Skeletal muscle satellite cell (primary cell): ENCODE data around the gene XRN2.
A peak's percentile ranks its signal among the peaks of the same experiment; 100 is the strongest.
"Not testable (repeated sequence)": the region's sequence is repeated elsewhere in the genome, so short reads cannot be mapped to it uniquely, and the experiment has no call there.

ENCODE experiments used
- H3K27me3 ChIP-seq: 2 replicates; pipeline ENCODE4 v1.7.0; 2013; ENCODE audit warnings: low read length; ENCODE audit not compliant: control insufficient read depth, insufficient read depth
- H3K36me3 ChIP-seq: 2 replicates; pipeline ENCODE4 v1.7.0; 2013; ENCODE audit warnings: mild to moderate bottlenecking, control low read depth, low read length; ENCODE audit not compliant: insufficient read depth
- H3K4me1 ChIP-seq: 2 replicates; pipeline ENCODE4 v1.7.0; 2013; ENCODE audit warnings: low read length; ENCODE audit not compliant: control insufficient read depth, insufficient read depth
- H3K4me2 ChIP-seq: 2 replicates; pipeline ENCODE4 v1.7.0; 2013; ENCODE audit warnings: mild to moderate bottlenecking, low read length
- H3K4me3 ChIP-seq: 2 replicates; pipeline ENCODE4 v1.7.0; 2013; ENCODE audit warnings: low read length
- H3K9ac ChIP-seq: 2 replicates; pipeline ENCODE4 v1.7.0; 2013; ENCODE audit warnings: mild to moderate bottlenecking, low read depth, low read length, moderate library complexity
- H3K9me3 ChIP-seq: replicated peaks from 2 replicates; pipeline ENCODE4 v1.7.0; 2013; ENCODE audit warnings: mild to moderate bottlenecking, control low read depth, low read length

The XRN2 gene

DNA sequence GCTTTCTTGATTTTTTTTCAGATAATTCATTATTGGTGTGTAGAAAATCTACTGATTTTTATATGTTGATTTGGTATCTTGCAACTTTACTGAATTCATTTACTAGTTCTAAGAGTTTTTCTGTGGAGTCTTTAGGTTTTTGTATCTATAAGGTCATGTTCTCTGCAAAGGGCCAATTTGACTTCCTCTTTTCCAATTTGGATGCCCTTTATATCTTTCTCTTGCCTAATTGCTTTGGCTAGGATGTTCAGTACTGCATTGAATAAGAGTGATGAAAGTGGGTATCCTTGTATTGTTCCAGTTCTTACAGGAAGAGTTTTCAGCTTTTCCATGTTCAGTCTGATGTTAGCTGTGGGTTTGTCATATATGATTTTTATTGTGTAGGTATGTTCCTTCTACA is 108.6 kb downstream of the XRN2 start:
- no peaks in the 10 kb centered on the region for H3K36me3 ChIP-seq
- no peak overlapping the region for H3K9ac ChIP-seq
- H3K27me3 ChIP-seq = peaks cover 39% of the 10 kb centered on the region
- H3K4me2 ChIP-seq = no peak overlapping the region
- H3K4me3 ChIP-seq = no peak overlapping the region
- H3K4me1 ChIP-seq = no peaks in the 10 kb centered on the region
- no peaks in the 10 kb centered on the region for H3K9me3 ChIP-seq

DNA sequence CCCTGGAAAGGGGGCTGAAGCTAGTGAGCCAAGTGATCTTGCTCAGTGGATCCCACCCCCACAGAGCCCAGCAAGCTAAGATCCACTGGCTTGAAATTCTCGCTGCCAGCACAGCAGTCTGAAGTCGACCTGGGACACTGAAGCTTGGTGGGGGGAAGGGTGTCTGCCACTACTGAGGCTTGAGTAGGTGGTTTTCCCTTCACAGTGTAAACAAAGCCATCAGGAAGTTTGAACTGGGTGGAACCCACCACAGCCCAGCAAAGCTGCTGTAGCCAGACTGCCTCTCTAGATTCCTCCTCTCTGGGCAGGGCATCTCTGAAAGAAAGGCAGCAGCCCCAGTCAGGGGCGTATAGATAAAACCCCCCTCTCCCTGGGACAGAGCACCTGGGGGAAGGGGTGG is 110.9 kb downstream of the XRN2 start:
- not testable (repeated sequence) for H3K36me3 ChIP-seq, H3K4me1 ChIP-seq, H3K9me3 ChIP-seq, H3K9ac ChIP-seq, H3K4me2 ChIP-seq, H3K4me3 ChIP-seq
- H3K27me3 ChIP-seq = peaks cover 28% of the 10 kb centered on the region

DNA sequence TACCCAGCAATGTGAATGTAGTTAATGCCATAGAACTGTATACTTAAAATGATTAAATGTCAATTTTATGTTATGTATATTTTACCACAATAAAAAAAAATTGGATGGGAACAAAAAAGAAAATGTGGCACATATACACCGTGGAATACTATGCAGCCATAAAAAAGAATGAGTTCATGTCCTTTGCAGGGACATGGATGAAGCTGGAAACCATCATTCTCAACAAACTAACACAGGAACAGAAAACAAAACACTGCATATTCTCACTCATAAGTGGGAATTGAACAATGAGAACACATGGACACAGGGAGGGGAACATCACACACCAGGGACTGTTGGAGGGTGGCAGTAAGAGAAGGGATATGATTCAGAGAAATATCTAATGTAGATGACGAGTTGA is 116.0 kb downstream of the XRN2 start:
- H3K4me2 ChIP-seq, H3K4me1 ChIP-seq, H3K9me3 ChIP-seq, H3K36me3 ChIP-seq, H3K4me3 ChIP-seq, H3K9ac ChIP-seq: not testable (repeated sequence)
- peaks cover 10% of the 10 kb centered on the region for H3K27me3 ChIP-seq

DNA sequence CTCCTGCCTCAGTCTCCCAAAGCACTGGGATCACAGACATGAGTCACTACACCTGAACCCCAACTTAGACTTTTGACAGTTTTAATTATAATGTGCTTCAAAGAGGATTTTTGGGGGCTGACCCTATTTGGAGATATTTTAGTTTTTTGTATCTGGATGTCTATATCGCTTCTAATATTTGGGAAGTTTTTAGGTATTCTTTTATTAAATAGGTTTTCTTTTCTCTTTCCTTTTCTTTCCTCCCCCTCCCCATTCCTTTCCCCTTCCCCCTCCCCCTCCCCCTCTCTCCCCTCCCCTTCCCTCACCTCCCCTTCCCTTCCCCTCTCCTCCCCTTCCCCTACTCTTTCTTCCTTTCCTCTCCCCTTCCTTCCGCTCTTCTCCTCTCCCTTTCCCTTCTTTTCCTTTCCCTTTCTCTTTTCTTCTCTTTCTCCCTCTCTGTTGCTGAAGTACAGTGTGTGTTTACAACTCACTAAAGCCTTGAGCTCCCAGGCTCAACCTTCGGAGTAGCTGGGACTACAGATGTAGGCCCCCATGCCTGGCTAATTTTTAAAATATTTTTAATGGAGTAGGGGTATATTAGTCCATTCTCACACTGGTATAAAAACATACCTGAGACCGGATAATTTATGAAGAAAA is 118.6 kb downstream of the XRN2 start:
- no peaks in the 10 kb centered on the region for H3K4me1 ChIP-seq
- peaks cover 7% of the 10 kb centered on the region for H3K9me3 ChIP-seq
- no peak overlapping the region for H3K4me3 ChIP-seq
- H3K4me2 ChIP-seq = no peak overlapping the region
- no peak overlapping the region for H3K9ac ChIP-seq
- peaks cover 3% of the 10 kb centered on the region for H3K27me3 ChIP-seq
- no peaks in the 10 kb centered on the region for H3K36me3 ChIP-seq

DNA sequence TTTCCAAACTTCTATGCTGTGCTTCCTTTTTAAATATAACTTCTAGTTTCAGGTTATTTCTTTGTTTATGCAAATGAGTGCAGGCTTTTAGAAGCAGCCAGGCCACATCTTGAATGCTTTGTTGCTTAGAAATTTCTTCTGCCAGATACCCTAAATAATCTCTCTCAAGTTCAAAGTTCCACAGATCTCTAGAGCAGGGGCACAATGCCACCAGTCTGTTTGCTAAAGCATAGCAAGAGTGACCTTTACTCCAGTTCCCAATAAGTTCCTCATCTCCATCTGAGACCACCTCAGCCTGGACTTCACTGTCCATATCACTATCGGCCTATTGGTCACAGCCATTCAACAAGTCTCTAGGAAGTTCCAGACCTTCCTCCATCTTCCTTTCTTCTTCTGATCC is 120.6 kb downstream of the XRN2 start:
- H3K9ac ChIP-seq, H3K27me3 ChIP-seq, H3K4me1 ChIP-seq, H3K4me3 ChIP-seq, H3K9me3 ChIP-seq, H3K36me3 ChIP-seq, H3K4me2 ChIP-seq: not testable (repeated sequence)

DNA sequence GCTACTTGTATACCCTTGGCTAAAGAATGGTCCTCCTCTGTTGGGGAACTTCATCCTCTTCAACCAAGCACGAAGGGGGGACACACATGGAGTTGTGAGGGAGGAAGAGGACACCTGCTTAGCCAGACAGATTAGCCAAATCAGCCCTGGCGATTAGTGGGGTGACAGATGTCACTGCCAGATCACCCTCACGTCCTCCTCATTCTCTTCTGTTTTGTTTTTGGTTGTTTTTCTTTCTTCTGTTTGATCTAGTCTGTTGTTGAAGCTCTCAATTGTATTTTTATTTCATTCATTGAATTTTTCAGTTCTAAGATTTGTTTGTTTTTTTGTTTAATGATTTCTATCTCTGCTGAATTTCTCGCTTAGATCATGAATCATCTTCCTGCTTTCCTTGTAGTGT is 121.7 kb downstream of the XRN2 start:
- no peak overlapping the region for H3K4me2 ChIP-seq
- H3K4me3 ChIP-seq = no peak overlapping the region
- H3K4me1 ChIP-seq = no peaks in the 10 kb centered on the region
- peaks cover 8% of the 10 kb centered on the region for H3K27me3 ChIP-seq
- H3K9ac ChIP-seq = no peak overlapping the region
- peaks cover 7% of the 10 kb centered on the region for H3K9me3 ChIP-seq
- no peaks in the 10 kb centered on the region for H3K36me3 ChIP-seq

DNA sequence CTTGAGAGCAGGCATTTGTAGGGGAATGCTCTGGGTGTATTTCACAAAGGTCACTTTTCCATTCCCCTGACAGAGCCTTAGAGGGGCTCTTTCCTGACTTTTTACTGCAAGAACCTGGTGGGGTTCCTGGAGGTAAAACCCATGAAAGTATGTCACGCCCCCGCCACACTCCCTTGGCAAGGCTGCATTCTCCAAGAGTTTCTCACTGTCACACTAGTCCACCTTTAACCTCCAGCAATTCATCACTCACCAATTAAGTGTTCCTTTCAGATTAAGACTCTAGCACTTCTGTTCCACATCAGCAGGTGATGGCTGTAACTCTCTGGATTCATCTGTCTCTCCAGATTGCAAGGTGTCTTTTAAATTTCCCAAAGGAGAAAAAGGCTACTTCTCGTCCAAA is 126.9 kb downstream of the XRN2 start:
- peaks cover 10% of the 10 kb centered on the region for H3K27me3 ChIP-seq
- no peak overlapping the region for H3K4me2 ChIP-seq
- no peak overlapping the region for H3K9ac ChIP-seq
- no peaks in the 10 kb centered on the region for H3K36me3 ChIP-seq
- H3K4me3 ChIP-seq = no peak overlapping the region
- no peaks in the 10 kb centered on the region for H3K9me3 ChIP-seq
- peaks cover 7% of the 10 kb centered on the region for H3K4me1 ChIP-seq

DNA sequence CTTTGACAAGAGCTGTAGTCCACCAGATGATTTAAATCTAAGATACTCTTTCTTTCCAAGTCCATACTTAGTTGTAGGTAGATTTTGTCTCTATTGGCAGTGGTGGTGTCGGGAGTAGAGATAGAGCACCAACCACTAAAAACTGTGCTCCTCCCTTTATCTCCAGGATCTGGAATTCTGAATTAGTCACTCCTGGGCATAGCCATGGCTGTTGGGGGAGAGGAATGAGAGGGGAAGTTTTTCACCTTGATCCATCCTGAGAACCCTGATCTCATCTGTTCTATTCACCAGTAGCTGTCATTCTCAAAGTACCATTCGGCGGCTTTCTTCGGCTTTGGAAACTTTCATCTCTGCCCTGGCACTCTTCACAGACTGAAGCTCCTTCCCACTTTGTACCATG is 129.8 kb downstream of the XRN2 start:
- Histone ChIP-seq H3K4me3 (no peak overlapping the region), H3K4me1 (peaks cover 33% of the 10 kb centered on the region), H3K36me3 (no peaks in the 10 kb centered on the region), H3K4me2 (no peak overlapping the region), H3K27me3 (peaks cover 6% of the 10 kb centered on the region), H3K9ac (no peak overlapping the region), H3K9me3 (no peaks in the 10 kb centered on the region)

DNA sequence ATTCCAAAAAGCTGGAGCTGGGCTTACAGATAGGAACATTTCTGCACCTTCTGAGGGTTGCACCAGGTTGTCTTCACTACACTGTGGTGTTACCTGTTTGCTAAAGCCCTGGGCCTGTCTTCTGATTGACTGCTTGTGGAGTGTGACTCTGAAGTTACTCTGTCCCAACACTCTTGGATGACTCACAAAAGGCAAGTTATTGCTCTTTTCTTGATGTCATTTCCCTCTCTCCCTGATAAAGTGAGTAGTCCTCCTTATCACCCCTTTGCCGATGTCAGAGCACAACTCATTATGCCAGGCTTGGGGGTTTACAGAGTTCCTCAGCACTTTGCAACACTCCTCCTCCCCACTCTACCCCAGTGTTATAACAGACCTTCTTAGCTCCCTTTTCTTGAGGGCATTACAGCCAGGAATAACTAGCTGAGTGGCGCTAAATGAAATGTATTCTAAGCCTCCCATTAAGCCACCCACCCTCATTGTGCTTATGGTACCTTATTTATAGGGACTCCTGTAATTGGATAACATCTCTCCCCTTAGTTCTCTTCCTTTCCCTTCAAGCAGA is 130.3 kb downstream of the XRN2 start:
- H3K9me3 ChIP-seq = no peaks in the 10 kb centered on the region
- peaks cover 6% of the 10 kb centered on the region for H3K27me3 ChIP-seq
- no peak overlapping the region for H3K4me2 ChIP-seq
- H3K4me1 ChIP-seq = peaks cover 33% of the 10 kb centered on the region
- H3K36me3 ChIP-seq = no peaks in the 10 kb centered on the region
- H3K9ac ChIP-seq = no peak overlapping the region
- no peak overlapping the region for H3K4me3 ChIP-seq

DNA sequence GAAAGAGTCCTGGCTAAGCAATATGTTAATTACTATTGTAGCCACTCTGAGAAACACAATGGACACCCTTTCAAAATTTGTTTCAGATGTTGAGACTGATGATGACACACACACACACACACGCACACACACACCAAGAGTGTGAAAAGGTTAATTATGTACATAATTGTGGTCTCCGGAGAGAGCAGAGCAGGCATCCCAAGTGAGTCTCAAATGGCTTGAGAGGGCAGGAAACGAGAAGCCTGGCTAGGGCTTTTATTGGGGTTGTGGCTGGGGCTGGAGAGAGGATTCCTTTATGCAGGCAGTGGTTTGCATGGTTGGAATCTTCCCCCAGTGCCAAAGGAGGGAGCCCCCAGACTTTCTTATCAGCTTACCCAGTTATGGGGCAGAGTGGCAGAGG is 132.4 kb downstream of the XRN2 start:
- peaks cover 33% of the 10 kb centered on the region for H3K4me1 ChIP-seq
- no peak overlapping the region for H3K4me3 ChIP-seq
- peak overlapping the region; percentile 29 for H3K4me2 ChIP-seq
- H3K9me3 ChIP-seq = no peaks in the 10 kb centered on the region
- H3K9ac ChIP-seq = peak overlapping the region; percentile 29
- H3K36me3 ChIP-seq = no peaks in the 10 kb centered on the region
- peaks cover under 1% of the 10 kb centered on the region for H3K27me3 ChIP-seq

DNA sequence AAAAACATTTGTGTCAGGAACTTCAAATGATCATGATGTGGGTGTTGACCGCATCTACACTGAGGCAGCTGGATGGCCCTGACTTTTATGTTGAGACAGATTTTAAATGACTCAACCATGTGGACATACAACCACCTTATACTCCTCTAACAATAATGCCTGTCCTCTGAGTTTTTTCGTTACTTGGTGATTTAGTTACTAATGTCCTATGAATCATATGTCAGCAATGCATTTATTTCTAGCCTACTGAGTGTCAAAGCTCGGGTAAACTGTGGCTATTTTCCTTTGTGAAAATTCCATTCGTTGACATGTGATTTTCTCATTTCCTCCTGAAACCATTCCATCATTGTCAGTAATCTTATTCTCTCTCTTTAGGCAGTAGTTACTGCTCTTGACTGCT is 133.1 kb downstream of the XRN2 start:
- Histone ChIP-seq H3K4me1 (peaks cover 33% of the 10 kb centered on the region), H3K27me3 (no peaks in the 10 kb centered on the region), H3K9me3 (no peaks in the 10 kb centered on the region), H3K4me3 (peak overlapping the region; percentile 28), H3K4me2 (peak overlapping the region; percentile 49), H3K9ac (peak overlapping the region; percentile 57), H3K36me3 (no peaks in the 10 kb centered on the region)

DNA sequence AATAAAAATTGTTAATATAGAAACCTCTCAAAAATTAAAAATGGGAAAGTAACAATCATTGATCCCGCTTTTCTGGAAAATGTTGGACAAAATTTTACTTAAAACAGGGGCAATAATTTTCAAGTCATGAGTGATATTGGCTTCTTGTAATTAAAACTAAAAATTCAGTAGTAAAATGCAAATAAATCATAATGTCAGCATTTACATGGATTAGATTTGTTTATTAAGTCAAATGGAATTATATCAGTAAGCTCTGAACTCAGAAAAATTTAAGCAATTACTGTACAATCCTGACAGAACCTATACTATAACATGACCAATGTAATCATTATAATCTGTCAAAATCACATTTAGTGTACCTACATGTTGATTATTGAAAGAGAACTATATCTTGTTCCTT is 134.1 kb downstream of the XRN2 start:
- Histone ChIP-seq H3K9ac (peak overlapping the region; percentile 57), H3K9me3 (no peaks in the 10 kb centered on the region), H3K4me2 (no peak overlapping the region), H3K27me3 (no peaks in the 10 kb centered on the region), H3K4me3 (no peak overlapping the region), H3K36me3 (no peaks in the 10 kb centered on the region), H3K4me1 (peaks cover 33% of the 10 kb centered on the region)
